ENCODE measurements around the gene NLRX1.
"Not testable (repeated sequence)": the region's sequence is repeated elsewhere in the genome, so short reads cannot be mapped to it uniquely, and the experiment has no call there.

Gene NLRX1

DNA sequence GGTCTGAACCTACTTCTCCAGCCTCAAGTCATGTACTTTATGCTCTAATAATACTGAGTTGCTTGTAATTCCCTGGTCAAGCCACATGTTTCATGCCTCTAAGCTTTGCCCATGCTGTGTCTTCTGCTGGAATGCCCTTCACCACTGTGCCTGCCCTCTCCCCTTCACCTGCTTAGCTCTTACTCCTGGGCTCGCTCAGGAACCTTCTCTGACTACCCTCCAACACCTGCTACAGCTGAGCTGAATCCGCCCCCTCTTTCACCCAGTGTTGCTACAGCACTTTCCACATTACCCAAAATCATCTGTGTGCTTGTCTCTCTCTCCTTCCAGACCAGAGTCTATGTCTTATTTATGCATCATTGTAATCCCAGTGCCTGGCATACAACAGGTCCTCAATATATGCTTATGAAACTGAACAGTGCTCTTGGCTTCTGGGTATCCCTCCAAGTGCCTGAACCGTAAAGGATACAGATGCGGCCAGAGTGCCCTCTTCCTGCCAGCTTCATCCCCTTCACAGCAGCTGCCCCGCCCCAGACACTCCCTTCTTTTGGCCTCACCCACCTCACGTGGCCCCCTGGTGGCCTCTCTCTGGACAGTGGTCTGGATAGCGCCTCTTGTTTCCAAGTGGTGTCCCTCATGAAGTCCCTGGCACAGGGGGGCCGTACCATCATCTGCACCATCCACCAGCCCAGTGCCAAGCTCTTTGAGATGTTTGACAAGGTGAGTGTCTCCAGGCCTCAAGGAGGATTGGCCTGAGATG is 12.6 kb upstream of the NLRX1 start:
- DNase-seq, result no peak

DNA sequence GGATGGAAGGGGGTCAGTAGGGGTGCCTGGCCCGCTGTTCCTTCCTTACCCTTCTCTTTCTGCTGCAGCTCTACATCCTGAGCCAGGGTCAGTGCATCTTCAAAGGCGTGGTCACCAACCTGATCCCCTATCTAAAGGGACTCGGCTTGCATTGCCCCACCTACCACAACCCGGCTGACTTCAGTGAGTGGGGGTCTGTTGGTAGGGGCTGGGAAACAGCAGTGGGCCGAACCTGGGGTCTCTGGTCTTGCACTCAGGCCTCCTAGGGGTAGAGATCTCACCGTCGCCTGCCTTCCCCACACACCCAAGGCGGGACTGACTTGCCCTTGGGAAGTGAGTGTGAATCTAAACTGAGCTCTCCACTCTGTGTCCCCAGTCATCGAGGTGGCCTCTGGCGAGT is 12.0 kb upstream of the NLRX1 start:
- no peak for DNase-seq

DNA sequence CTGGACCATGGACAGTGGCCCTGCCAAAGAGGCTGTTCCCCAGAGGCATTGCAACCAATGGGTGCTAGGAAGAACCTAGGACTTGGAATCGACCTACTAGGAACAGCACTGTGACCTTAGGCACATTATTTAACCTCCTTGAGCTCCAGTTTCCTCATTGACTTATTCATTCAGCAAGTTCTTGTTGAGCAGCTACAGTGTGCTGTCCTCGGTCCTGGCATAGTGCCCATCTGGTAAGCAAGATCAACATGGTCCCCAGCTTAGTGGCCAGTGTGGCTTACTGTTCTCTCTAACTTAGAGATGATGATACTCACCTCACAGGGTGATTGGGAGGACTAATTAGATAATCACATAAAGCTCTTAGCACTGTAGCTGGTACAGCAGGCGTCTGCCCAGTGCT is 11.5 kb upstream of the NLRX1 start:
- no peak for DNase-seq

DNA sequence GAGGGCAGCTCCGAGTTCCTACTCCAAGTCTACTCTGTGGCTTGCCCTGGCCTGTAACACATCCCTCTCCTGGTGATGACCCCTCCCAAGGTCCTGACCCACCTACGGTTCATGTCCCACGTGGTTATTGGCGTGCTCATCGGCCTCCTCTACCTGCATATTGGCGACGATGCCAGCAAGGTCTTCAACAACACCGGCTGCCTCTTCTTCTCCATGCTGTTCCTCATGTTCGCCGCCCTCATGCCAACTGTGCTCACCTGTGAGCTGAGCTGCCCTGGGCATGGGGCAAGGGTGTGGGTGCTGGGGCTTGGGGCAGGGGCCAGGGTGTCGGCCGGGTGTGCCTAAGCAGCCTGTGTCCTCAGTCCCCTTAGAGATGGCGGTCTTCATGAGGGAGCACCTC is 10.1 kb upstream of the NLRX1 start:
- DNase-seq, result no peak

GRCh38 chr11:119160151-119160550 is 8.4 kb upstream of the NLRX1 start:
- no peak for DNase-seq

GRCh38 chr11:119161871-119162270 is 6.7 kb upstream of the NLRX1 start:
- no peak for DNase-seq

DNA sequence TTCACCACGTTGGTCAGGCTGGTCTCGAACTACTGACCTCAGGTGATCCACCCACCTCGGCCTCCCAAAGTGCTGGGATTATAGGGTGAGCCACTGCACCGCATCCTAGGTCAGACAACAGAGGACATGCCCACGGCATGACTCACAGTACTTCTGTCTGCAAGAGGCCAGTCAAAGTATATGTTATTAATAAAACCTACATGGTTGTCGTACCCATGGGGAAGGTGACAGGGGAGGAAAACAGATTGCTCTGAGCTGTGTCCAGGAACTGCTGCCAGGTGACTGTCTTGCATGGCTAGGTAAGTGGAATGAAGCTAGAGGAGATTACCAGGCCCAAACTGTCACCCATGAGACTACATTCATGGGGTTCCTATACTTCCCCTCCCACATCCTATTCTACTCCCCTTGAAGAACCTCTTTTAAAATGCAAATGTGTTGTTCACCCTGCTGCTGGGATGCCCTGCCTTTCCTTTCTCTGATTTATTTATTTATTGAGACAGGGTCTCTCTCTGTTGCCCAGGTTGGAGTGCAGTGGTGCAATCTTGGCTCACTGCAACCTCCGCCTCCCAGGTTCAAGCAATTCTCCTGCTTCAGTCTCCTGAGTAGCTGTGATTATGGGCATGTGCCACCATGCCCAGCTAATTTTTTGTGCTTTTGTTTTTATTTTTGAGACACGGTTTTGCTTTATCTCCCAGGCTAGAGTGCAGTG is 2.0 kb upstream of the NLRX1 start:
- DNase-seq, result no peak

- DNase-seq, result not testable (repeated sequence)
Observed at GRCh38 chr11:119167077-119167458, 1.5 kb upstream of the NLRX1 start.

- no peak for DNase-seq
Observed at GRCh38 chr11:119167933-119168332, 592 bp upstream of the NLRX1 start.

DNA sequence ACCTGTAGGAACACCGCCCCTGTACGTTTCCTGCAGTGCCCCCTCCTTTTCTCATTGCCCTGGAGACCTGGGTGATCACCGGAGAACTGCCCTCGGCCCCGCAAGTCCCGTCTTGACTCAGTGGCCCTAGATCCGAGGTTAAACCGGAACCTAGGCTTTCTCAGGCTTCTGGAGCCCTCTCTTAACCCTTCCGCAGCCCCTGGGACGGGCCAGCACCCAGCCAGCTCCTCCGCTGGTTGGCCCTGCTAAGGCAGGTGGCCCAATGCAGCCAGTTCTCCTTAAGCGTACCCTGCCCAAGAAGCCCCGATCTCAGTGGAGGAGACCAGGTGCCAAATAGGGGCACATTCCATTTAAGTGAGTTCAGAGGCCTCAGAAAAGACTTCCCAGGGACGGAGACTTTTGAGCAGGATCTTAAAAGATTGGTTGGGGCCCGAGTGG is 776 bp downstream of the NLRX1 start:
- DNase-seq, result peak; percentile 69

DNA sequence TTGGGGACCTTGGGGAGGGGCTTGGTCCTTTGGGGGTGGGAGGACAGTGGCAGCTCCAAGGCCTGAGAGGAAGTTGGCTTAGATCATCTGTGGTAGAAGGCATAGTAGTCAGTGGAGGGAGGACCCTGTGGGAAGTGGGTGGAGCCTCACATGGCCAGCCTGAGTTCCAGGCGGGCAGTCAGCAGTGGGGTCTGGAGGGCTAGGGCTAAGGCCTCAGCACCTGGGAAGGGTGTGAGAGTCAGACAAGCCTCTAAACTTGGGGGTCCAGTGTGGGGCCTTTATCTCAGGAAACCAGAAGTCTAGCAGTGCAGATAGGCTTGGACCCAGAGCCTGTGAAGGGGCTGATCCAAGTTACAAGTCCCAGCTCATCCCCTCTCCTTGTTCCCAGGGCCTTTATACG is 4.0 kb downstream of the NLRX1 start:
- no peak for DNase-seq

GRCh38 chr11:119173453-119173852 is 4.9 kb downstream of the NLRX1 start:
- no peak for DNase-seq

- peak; percentile 27 for DNase-seq
Observed at GRCh38 chr11:119175493-119176077, 7.1 kb downstream of the NLRX1 start.

- no peak for DNase-seq
Observed at GRCh38 chr11:119178166-119178680, 9.7 kb downstream of the NLRX1 start.

DNA sequence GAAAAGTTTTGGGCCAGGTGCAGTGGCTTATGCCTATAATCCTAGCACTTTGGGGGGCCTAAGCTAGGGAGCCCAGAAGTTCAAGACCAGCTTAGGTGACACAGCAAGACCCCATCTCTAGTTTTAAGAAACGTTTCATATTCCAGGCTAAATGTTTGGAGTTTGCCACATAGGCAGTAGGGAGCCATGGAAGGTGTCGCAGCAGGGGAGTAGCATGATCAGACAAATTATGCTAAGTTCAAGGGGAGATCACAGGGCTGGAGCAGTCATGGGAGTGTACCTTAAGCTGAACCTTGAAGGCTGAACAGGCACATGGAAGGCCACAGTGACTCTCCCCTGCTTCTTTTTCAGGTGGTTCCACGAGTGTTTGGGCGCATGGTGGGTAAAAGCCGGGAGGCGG is 10.8 kb downstream of the NLRX1 start:
- no peak for DNase-seq

- DNase-seq, result no peak
Observed at GRCh38 chr11:119179983-119180382, 11.5 kb downstream of the NLRX1 start.

DNA sequence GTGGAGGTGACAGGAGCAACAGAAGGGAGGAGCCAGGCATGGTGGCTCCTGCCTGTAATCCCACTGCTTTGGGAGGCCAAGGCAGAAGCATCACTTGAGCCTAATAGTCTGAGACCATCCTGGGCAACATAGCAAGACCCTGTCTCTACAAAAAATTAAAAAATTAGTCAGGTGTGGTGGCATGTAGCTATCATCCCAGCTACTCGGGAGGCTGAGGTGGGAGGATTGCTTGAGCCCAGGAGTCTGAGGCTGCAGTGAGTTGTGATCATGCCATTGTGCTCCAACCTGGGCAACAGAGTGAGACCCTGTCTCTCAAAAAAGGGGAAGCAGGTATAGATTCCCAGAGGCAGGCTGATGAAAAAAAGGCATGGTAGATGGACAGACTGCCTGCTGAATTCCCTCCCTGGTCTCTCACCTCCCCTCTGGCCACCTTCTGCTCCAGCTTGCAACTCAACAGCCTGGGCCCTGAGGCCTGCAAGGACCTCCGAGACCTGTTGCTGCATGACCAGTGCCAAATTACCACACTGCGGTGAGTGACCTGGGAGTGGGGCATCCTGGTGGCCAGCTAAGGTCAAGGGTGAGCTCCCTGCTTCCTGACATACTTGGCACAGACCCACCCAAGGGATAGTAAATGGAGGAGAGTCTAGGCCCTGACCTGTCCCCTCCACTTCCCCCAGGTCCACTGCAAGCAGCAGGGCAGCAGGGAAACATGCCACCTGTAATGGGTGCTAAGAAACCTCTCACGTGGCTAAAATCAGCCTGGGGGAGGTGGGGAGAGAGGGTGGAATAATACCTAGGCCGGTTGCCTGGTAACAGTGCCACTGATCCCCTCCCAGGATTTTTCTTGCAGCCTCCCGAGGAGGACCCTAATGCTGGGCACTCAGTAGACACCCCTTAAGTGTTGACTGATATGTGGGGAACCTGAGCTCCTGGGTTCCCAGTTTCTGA is 12.5 kb downstream of the NLRX1 start:
- no peak for DNase-seq

DNA sequence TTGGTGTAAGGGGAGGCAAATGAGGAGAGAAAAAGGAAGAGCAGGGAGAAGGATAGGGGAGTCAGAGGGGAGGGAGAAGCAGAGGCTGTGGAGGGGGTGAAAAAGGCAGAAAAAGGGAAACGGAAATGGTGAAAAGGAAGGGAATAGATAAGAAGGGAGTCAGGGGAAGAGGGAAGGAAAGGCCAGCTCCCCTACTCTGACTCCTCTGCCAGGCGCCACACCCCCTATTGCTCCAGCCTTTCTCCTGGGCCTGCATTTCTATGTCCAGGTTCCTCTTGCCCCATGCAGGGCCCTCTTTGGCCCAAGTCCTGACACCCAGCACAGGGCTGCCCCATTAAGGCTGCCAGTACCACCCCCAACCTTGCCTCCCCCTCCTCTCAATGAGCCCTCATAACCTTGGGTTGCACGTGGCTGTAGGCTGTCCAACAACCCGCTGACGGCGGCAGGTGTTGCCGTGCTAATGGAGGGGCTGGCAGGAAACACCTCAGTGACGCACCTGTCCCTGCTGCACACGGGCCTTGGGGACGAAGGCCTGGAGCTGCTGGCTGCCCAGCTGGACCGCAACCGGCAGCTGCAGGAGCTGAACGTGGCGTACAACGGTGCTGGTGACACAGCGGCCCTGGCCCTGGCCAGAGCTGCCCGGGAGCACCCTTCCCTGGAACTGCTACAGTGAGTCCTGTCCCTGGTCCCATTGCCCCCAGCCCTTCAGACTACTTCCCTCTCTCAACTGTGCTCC is 13.3 kb downstream of the NLRX1 start:
- no peak for DNase-seq

DNA sequence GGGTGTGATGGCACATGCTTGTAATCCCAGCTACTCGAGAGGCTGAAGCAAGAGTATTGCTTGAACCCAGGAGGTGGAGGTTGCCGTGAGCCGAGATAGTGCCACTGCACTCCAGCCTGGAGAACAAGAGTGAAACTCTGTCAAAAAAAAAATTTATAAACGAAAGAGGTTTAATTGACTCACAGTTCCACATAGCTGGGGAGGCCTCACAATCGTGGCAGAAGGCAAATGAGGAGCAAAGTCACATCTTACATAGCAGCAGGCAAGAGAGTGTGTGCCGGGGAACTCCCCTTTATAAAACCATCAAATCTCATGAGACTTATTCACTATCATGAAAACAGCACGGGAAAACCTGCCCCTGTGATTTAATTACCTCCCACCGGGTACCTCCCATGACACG is 15.9 kb downstream of the NLRX1 start:
- not testable (repeated sequence) for DNase-seq

DNA sequence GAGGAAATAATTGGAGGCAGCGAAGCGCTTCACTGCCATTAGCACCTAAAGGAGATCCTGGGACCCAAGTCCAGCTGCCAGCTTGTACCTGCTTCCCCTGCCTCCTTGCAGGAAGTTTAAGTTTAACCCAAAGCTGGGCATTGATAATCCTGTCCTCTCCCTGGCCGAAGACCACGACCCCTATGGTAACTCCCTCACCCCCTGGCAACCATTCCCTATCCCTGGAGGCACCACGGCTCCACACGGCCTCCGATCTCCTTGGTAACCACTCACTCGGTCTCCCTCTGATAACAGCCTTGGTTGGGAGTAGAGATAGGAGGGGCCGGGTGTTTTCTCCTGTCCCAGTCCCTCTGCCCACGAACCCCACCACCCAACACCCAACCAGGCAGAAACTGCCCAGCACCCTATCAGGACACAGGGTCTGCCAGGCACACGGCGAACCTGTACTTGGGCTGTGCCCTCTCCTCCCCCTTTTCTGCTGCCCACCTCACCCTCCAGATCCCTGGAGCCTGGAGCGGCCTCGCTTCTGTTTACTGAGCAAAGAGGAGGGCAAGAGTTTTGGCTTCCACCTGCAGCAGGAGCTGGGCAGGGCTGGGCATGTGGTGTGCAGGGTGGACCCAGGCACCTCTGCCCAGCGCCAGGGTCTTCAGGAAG is 17.6 kb downstream of the NLRX1 start:
- no peak for DNase-seq

GRCh38 chr11:119187123-119187892 is 18.8 kb downstream of the NLRX1 start:
- DNase-seq, result no peak

Measured in activated CD4-positive, alpha-beta T cell treated with anti-CD3 and anti-CD28 coated beads, Interleukin-10, Interleukin-2, amounts not matched to agents 100 ng/mL and 50 ng/mL, durations not matched to agents 16 hours and 8 hours (primary cell).